Left ventricle myocardium superior (tissue), 1 donor: ENCODE results near the gene CDC37. TPM values are rescaled to one million over a fixed set of nuclear protein-coding genes. Genes with fewer than 3 reads are reported as not detected.
"Not testable (repeated sequence)": the region's sequence is repeated elsewhere in the genome, so short reads cannot be mapped to it uniquely, and the experiment has no call there.

Experiments
- ATAC-seq: fragments of 200-7000 bp; cut with Tn5 transposase; one replicate; pipeline ENCODE4 v1.9.1; 2020; ENCODE audit warnings: mild to moderate bottlenecking, moderate library complexity
- DNase-seq: peaks from one replicate; pipeline ENCODE4 v3.0.0-alpha.2; 2020
- intact Hi-C: fragments of 100-400 bp; cut with micrococcal nuclease; formaldehyde crosslinking; loops from one replicate; pipeline ENCODE4 v1.11.0; 2022
- total RNA-seq: library from RNA; stranded (reverse); fragmentation: NEBNext Ultra II Directional; extraction: Animal tissue kit (Norgen Biotek cat#: 25700); gene quantifications from one replicate; pipeline ENCODE4 v1.2.1, GENCODE V29; 2021
- donor health status: DM: no; HTN: yes; CAD: no; lungs with severe emphysema.

CDC37 gene
- total RNA-seq, 1 donor from 2014 or later = 157 TPM

DNA sequence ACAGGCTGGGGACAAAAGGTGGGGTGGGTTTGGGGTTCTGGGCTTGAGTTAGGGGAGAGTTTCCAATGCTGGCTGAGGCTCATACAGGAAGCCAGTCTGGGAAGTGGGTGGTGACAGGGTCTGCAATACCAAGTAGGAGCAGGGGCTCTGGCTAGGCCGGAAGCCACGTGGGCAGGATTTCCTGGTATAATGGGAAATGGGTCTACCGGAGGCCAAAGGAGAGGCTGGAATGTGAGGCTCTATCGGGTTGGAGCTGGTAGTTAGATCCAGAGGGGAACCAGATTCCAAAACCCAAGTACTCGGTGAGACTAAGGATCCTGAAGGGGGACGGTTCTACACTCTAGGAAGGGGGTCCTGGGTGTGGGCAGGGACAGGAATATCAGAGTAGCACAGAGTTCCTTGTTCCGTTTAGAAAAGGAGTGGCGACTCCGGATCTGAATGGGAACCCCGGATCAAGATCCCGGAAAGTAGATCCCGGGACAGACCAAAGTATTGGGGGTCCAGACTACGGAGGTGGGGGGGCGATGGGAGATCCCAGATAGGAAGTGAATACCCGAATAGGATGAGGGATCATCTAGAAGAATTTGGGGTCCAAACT is 802 bp downstream of the CDC37 start:
- intact Hi-C loops = no loop called here
- DNase-seq (no peak), ATAC-seq (no peak)

DNA sequence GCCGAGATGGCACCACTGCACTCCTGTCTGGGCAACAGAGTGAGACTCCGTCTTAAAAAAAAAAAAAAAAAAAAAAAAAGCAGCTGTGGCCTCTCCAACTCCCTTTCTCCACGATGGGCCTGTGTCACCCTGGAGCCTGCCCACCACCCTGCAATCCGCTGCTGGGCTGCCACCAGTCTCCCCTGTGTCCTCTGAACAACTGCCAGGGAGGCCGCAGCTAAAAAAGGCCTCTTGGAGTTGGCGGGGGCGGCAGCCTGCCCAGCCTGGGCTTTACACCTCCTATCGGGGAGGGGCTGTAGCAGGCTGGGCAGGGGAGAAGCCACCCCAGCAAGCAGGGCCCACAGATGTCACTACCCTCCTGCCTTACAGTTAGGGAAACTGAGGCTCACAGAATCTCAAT is 3.5 kb downstream of the CDC37 start:
- peak; percentile 44 for ATAC-seq
- intact Hi-C loops = no loop called here
- peak; percentile 85 for DNase-seq

DNA sequence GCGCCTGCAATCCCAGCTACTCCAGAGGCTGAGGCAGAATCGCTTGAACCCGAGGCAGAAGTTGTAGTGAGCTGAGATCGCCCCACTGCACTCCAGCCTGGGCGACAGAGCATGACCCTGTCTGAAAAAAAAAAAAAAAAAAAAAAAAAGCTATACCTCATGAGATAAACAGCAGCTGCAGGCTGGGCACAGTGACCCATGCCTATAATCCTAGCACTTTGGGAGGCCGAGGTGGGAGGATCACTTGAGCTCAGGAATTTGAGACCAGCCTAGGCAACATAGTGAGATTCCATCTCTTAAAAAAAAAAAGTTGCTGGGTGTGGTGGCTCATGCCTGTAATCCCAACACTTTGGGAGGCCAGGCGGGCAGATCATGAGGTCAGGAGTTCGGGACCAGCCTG is 4.0 kb downstream of the CDC37 start:
- intact Hi-C loops, ATAC-seq, DNase-seq: not testable (repeated sequence)

DNA sequence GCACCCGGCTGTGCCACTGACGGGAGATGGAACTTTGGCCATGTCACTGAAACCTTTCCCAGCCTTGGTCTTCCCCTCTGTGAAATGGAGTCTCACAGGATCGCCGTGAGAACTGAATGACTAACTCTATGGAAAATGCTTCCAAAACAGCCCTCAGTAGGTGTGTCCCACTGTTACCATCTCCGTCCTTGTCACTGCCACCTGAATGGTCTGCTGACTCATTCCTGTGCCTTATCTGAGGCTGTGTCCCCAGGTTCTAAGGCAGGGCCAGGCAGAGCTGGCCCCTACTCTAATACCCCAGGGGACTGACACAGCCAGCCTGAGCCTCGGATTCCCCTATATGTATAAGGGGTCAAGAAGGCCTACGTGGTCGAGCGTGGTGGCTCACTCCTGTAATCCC is 4.5 kb downstream of the CDC37 start:
- no peak for ATAC-seq
- intact Hi-C loops = no loop called here
- no peak for DNase-seq

DNA sequence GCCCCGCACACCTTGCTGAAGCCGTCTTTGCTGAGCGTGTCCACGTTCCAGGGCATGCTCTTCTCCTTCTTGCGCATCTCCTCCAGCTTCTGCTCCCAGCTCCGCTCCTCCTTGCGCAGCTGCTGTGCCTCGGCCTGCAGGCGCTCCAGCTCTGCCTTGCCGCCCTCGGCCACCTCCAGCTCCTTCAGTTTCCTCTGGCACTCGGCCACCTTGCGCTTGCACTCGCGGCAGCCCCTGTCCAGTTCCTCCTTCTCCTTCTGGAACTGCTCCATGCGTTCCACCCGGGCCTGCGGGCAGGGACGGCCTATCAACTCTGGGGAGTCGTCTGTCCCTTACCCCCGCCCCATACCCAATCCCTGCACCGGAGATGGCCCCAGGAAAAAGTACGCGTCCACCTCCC is 7.4 kb downstream of the CDC37 start:
- ATAC-seq (no peak), DNase-seq (no peak)
- intact Hi-C loops = no loop called here

DNA sequence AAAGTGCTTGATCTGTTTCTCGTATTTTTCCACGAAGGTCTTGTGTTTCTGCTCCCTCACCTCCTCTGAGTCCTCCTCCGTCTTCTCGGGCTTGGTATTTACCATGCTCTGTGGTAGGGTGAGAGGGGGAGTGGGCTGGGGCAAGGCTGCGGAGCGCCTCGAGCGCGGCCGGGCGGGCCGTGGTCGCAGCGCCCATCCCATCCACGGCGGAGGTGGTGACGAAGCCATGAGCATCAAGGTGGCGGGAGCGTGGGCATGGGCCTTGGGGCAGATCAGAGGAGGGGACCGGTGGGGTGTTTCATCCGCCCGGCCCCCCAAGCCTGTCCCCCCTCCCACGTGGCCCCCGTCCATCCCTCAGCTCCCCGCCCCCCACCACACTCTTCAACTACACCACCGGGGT is 7.9 kb downstream of the CDC37 start:
- ATAC-seq (no peak), DNase-seq (no peak)
- intact Hi-C loops = no loop called here

DNA sequence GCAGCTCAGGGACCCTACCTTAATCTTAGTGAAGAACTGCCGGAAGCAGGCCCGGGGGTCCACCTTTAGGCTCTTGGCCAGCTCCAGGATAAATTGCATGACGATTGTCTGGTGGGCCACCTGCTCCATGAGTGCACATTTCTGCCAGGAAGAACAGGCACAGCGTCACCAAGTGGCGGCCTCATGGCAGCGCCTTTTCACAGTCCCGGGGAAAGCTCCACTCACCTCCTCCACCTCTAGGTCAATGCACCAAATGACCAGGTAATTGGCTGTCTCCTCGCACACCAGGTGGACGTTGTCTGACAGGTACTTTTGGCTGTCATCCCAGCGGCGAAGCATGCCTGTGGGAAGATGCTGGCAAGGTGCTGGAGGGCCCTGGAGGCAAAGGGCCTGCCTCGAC is 8.3 kb downstream of the CDC37 start:
- intact Hi-C loops = no loop called here
- DNase-seq (no peak), ATAC-seq (no peak)

DNA sequence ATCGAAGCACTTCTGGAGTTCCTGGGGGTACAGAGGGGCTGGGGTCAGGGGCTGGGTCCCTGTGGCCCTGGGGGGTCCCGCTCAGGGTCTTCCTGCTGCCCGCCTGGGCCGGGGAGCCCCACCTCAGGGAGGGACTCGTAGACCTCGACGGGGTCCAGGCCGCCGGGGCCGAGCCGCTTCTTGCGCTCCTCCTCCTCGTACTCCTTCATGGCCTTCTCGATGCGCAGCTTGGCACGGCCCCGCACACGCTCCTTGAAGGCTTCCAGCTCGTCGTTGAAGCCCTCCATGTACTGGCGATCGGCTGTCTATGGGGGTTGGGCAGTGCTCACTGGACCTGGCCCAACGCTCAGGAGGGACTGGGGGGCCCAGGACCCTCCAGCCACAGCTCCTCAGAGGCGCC is 10.2 kb downstream of the CDC37 start:
- no peak for DNase-seq
- intact Hi-C loops = no loop called here
- ATAC-seq = no peak

DNA sequence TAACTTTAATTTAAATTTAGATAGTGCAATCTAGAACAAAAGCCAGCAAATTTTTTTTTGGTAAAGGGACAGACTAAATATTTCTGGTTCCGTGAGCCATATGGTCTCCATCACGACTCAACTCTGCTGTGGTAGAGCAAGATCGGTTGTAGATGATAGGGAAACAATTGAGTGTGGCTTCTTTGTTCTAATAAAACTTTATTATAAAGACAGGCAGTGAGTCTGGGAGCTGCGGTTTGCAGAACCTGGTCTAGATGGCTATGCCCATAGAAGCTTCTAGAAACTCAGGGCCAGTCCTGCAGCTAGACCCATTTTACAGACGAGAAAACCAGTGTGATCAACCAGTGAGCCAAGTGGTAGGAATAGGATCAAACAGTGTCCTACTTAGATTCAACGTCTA is 11.2 kb downstream of the CDC37 start:
- DNase-seq (no peak), ATAC-seq (no peak)
- intact Hi-C loops = no loop called here

DNA sequence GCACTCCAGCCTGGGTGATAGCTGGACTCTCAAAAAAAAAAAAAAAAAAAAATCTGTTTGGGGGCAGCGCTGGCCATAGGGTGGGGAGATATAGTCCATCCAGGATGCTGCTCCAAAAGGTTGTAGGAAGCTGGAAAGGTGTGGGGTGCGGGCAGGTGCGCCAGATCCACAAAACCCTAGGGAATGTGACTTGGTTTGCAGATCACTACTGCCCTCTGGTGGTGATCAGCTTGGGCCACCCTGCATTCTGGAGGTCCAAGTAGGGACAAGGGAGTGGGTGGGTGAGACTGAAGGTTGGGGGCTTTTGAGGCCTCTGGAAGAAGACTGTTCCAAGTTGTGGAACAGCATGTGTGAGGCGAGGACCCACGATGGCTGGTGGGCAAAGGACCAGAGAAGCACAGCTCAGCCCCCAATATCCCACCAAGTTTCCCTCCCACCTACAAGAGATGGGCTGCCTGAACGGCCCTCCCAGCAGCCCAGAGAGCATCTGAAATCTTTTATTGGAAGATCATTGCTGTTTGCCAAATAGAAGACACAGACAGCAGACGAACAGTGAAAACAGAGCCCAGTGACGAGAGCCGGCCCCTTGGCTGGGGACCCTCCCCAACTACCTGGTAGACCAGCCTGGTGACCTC is 12.6 kb downstream of the CDC37 start:
- peak; percentile 65 for ATAC-seq
- intact Hi-C loops = no loop called here
- DNase-seq = peak; percentile 71

DNA sequence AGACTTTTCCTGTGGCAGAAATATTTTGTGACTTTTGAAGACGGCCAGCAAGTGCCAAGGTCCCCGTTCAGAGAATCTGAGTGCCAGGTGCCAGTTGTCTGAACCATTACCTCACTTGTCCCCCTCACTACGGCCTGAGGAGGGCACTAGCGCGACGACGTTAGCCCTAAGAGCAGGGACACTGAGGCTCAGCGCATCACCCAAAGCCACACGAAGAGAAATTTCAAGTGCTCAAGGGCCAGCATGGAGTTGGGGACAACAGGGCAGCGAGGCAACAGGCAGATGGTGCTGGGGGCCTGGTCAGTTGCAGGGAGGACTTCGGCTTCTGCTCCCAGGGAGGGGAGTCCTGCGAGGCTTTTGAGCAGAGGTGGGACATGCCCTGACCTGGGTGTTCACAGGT is 13.5 kb downstream of the CDC37 start:
- intact Hi-C loops = loop anchor here (5.0 kb wide), 1 partner anchor 123 kb away; no protein-coding TSS in a partner anchor
- ATAC-seq = peak; percentile 33
- DNase-seq = no peak

DNA sequence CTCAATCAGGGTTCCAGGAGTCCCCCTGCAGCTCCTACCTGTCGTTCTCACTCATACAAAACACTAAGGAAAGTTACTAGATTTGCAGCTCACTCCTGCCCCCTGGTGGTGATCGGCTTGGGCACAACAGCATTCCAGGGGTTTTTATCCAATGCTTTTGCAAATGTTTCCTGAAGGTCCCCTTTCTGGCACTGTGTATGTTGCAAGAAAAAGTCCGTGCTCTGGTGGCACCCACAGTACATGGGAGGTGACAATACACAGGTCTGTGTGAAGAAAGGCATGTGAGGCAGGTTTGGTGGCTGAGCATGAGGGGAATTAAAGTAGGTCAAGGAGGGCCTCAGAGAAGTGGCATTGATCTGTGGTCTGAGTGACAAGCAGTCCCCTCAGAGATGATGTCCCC is 14.4 kb downstream of the CDC37 start:
- intact Hi-C loops = loop anchor here (5.0 kb wide), 1 partner anchor 122 kb away; no protein-coding TSS in a partner anchor
- ATAC-seq (peak; percentile 74), DNase-seq (peak; percentile 93)

DNA sequence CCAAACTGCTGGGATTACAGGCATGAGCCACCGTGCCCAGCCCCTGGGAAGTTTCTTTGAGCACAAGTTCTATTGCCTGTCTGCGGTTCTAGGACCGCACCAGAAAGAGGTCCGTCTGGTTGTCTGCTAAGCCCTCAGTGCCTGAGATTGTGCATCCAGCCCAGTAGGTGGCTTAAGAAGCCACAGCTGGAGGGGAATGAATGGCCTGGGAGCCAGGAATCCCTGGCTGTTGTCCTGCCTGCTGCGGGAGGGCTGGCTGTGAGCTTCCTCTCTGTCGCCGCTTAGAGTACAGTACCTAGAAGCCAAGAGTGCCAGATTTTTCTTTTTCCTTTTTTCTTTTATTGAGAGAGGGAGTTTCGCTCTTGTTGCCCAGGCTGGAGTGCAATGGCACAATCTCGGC is 18.8 kb downstream of the CDC37 start:
- ATAC-seq = no peak
- intact Hi-C loops = no loop called here

DNA sequence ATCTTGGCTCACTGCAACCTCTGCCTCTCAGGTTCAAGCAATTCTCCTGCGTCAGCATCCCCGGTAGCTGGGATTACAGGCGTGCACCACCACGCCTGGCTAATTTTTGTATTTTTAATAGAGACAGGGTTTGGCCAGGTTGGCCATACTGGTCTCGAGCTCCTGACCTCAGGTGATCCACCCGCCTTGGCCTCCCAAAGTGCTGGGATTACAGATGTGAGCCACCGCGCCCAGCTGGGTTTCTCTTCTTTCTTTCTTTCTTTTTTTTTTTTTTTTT is 20.2 kb downstream of the CDC37 start:
- DNase-seq, ATAC-seq, intact Hi-C loops: not testable (repeated sequence)

More for the DNA sequence above, 18.8 kb downstream of the CDC37 start:
- DNase-seq = no peak

DNA sequence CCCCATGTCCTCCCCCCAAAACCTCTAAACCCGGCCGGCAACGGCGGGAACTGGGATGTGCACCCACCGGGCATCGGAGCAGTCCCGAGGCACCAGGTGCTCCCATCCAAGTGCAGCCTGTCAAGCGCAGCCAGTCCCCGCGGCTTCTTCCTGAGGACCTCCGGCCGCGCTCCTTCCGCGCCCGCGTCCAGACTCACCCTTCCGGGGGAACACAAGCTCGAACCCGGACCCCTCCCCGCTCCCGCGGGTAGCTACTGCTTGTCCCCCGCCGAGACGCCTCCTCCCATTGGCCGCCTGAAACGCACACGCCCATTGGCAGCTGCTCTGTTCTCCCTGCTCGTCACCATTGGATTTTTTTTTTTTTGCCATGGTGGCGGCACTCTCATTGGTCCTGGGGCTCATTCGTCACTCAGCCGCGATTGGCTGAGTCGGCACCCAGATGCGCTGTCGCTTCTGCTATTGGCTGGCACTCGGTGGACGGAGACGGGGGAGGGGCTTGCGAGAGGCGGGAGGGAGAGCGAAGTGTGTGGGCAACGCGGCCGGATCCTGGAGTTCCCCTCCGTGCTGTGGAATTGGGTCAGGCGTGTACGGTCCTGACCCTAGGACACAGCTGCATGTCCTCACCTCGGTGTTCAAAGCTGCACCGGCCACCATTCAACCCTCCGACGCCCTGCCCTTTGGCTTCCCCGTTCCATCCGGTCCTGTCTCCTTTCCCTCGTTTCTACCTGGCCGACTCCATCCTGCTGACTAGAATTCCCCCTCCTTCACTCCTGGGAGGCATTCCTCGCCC is 22.8 kb downstream of the CDC37 start, which contains the start of gene TYK2:
TYK2 (minus strand) TSS at position 260 of the 790 bp plus-strand sequence. CDS start 2,166 bp downstream, outside the sequence.
- peak; percentile 98 for DNase-seq
- peak; percentile 99 for ATAC-seq
- intact Hi-C loops = no loop called here

DNA sequence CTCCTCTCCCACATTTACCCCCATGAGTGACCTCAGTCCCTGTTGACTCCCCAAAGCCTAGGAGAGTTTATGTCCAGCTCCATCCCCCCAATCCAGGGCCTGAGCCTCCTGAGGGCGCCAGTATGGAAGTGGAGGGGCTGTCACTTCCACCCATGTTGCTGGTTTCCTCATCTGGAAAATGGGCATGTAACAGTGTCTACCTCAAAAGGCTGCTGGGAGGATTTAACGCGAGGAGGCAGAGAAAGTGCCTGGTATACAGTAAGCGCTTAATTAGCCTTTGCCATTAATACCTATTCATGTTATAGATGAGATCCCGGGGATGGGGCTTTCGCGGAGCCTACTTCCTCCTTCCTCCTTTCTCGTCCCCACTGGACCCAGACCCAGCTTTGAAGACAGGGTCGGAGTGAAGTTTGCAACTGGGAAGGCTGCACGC is 23.4 kb downstream of the CDC37 start:
- ATAC-seq (no peak), DNase-seq (no peak)
- intact Hi-C loops = no loop called here

DNA sequence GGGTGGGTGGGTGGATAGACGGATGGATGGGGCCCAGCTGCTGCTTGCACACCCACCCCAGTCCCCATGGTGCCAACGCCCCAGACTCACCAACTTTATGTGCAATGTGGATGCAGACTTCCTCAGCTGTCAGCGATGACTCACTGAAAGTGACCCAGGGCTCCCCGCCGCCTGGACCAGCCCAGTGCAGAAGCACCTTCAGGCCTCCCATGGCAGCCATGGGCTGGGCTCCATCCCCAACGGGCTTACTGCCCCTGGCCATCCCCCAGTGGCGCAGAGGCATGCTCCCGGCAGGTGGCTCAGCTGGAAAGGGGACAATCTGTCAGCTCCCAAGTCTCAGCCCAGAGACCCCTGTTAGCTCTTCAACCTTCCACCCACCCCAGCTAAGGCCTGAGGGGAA is 25.2 kb downstream of the CDC37 start:
- ATAC-seq = no peak
- intact Hi-C loops = no loop called here
- DNase-seq = no peak

DNA sequence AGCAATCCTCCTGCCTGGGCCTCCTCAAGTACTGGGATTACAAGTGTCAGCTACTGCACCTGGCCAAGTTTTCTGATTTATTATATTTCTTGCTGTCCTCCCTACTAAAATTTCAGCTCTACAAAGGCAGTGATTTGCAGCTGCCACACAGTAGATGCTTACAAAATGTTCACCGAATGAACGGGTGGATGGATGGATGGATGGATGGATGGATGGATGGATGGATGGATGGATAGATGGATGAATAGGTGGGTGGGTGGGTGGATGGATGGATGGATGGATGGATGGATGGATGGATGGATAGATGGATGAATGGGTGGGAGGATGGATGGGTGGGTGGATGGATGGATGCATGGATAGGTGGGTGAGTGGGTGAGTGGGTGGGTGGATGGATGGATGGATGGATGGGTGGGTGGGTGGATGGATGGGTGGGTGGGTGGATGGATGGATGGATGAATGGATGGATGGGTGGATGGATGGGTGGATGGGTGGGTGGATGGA is 26.2 kb downstream of the CDC37 start:
- intact Hi-C loops, ATAC-seq, DNase-seq: not testable (repeated sequence)

DNA sequence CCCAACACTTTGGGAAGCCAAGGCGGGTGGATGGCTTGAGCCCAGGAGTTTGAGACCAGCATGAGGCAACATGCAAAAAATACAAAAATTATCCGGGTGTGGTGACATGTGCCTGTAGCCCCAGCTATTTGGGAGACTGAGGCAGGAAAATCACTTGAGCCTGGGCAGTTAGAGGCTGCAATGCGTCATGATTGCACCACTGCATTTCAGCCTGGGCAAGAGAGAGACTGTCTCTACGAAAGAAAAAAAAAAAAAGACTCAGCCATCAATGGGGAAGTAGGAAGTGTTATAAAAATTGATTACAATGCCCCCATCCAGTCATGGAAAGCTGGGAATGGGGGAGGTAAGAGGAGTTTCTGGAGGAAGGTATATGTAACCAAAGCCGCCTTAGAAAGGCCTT is 28.4 kb downstream of the CDC37 start:
- intact Hi-C loops = no loop called here
- ATAC-seq (no peak), DNase-seq (no peak)

DNA sequence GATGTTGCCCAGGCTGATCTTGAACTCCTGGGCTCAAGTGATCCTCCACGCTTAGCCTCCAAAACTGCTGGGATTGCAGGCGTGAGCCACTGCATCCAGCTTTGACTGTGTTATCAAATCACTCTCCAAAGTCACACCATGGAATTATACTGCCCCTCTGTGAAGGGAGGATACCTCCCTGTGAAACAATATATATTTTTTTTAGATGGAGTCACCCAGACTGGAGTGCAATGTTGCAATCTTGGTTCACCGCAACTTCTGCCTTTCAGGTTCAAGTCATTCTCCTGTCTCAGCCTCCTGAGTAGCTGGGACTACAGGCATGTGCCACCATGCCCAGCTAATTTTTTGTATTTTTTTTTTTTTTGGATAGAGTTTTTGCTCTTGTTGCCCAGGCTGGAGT is 30.7 kb downstream of the CDC37 start:
- intact Hi-C loops = no loop called here
- DNase-seq (no peak), ATAC-seq (no peak)
